NCI-H2227 treated with DMSO at 0.1 percent for 48 hours (cell line): ENCODE data around the gene KRTAP5-6.

Source experiments
- DNase-seq: peaks from one replicate; lab custom pipeline; 2025; lab: John Stamatoyannopoulos, UW

KRTAP5-6 gene

DNA sequence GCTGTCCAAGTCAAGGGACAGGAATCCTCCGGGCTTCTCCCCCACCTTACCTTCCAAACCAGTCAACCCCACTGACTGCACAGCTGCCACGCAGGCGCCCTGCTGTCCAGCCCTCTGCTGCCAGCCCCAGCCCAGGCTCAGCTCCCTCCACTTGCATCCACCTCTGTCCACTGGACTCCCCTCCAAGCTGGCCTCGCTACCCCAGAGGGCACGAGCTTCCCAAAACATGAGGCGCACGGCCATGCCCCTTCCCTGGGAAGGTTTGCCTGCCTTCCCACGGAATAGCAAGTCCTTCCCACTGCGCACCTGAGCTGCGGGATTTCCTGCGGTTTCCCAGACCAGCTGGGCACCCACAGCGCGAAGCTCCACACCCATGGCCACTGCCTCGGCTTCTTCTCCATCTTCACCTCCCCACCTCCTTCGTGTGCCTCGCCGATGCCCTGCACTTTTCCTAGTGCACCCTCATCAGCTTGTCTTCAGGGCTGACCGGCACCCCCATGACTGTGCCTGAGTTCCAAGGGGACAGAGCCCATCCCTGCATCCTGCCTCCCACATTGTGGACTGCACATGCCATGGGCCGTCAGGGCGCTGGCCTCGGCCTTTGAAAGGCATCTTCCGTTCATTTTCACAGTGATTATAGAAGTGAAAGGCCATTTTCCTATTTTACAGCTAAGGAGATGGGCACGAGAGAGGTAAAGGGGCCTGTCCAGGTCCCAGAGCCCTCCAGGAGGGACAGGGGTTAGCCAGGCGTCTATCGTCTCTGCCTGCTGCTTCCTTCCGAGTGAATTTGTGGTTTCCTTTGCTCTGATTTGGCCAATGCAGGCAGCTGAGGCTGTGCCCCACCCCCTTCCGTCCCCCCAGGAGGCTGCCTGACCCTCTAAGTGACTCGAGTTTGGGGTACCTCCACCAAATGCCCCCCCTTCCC lies 37.0 kb downstream of the KRTAP5-6 start:
- no peak for DNase-seq

DNA sequence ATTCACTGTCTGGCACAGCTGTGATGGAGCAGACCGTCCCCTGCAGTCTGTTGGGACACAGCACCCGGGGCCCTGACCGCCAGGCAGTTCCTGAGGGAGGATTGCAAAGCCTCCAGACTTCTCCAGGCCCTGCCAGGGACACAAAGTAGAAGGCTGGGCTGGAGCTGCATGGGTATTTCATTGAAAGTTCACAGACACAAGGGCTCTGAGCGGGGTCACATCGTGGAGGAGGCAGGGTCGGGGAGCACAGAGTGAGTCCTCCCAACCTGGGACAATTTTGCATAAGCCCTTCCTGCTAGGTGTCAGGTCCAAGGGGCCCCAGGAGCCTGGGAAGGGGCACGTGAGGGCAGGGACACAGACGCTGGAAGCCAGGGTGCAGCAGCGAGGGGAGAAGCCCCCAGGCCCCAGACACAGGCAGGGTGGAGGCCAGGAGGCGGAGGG lies 37.7 kb downstream of the KRTAP5-6 start:
- no peak for DNase-seq

DNA sequence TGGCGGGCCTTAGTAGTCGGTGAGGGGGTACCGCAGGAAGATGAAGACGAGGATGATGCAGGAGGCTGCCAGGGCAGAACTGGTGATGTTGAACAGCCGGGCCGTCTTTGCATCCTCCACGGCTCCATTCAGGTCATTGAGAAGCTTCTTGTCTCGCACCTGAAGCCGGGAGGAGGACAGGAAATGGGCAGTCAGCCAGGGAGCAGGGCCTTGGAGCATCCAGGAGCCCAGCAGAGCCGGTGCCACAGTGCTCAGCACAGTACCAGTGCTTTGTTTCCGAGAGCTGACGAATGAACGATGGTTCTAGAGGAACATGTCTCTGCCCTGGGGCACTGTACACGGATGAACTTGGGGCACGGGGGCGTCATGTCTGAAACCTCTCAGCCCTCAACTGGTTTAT lies 38.3 kb downstream of the KRTAP5-6 start:
- DNase-seq: no peak

DNA sequence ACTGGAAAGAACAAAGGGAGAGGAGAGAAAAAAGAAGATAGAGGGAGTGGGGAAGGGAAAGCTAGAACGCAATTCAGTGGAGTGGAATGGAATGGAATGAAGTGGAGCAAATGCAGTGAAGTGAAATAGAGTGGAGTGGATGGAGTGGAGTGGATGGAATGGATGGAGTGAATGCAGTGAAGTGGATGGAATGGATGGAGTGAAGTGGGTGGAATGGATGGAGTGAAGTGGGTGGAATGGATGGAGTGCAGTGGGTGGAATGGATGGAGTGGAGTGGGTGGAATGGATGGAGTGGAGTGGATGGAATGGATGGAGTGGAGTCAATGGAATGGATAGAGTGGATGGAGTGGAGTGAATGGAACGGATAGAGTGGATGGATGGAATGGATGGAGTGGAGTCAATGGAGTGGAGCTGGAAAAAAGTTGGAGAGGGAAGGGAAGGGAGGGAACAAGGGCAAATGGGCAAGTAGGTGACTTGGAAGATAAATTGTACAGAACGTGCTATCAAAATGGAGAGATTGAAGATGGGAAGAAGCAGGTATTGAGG lies 39.5 kb downstream of the KRTAP5-6 start:
- DNase-seq: no peak

DNA sequence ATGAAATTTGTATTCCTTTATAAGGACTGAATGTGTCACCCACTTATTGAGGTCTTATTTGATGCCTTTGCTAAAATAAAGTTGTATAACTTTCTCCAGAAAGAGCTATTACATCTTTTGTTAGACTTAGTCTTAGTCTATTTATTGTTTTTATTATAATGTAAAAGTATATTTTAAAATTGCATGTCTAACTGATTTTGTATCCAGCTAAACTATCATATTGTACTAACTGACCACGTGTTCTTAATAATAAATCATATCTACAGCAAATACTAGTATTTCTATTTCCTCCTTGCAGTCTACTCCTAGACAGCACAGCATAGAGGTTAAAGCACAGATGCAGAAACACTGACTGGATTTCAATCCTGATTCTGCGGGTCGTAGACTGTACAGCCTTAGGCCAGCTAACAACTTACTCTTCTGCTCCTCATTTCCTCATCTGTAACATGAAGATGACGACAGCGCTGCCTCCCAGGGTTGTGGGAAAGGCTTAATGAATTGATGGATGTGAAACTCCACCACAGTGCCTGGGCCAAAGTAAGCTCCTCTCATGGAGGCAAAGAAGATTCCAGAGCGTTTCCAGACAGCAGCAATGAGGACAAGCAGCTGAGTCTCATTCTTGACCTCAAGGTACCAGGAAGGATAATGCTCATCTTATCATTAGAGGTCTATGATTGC lies 40.2 kb downstream of the KRTAP5-6 start:
- DNase-seq: no peak

DNA sequence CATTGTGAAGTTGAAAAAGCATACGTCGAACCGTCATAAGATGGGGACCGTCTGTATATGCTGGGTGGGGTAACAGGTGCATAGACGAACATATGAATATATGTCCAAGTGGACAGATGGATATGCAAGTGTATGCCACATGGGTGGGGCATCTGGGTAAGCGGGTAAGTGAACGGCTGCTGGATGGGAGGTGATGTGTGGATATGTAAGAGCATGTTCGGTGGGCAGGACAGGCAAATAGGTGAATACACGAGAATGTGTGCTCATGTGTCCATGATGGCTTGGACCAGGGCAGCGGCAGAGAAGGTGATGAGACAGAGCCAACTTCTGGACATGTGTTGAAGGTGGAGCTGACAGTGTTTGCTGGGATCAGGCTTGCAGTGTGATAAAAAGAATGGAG lies 41.4 kb downstream of the KRTAP5-6 start:
- DNase-seq: no peak

DNA sequence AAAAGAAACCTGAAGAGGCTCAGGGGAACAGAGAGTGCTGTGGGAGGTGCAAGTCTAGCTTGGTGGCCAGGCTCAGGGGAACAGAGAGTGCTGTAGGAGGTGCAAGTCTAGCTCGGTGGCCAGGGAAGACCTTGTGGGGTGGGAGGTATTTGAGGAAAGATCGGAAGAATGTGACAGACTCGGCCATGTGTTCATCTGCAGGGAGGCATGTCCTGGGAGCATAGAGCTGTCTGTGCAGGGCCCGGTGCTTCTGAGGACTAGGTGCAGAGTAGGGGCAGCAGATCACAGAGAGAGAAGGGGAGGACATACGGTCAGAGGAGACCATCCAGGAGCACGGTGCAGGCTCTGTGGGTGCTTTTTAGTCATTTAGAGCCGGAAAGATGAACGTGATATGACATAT lies 42.6 kb downstream of the KRTAP5-6 start:
- no peak for DNase-seq

DNA sequence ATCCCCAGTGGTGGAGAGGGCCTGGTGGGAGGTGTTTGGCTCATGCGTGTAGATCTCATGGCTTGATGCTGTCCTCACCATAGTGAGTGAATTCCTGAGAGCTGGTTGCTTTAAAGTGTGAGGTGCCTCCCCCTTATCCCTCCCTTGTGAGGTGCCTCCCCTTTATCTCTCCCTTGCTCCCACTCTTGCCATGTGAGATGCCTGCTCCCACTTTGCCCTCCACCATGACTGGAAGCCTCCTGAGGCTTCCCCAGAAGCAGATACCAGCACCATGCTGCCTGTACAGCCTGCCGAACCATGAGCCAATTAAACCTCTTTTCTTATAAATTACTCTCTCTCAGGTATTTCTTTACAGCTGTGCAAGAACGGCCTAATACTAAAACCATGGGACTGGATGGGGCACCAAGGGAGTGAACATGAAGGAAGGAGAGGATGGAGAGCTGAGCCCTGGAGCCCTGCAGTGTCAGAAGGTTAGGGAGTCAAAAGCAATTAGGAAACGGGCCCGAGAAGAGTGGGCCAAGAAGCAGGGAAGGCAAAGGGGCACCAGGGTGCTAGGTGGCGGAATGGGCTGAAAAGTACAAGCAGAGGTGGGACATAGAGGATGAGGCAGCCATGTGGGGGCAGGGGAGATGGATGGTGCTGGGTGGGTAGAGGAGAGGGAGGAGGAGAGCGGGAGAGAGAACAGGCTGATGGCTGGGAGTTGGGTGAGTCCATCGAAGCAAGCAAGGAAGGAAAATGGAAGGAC lies 44.0 kb downstream of the KRTAP5-6 start:
- no peak for DNase-seq

DNA sequence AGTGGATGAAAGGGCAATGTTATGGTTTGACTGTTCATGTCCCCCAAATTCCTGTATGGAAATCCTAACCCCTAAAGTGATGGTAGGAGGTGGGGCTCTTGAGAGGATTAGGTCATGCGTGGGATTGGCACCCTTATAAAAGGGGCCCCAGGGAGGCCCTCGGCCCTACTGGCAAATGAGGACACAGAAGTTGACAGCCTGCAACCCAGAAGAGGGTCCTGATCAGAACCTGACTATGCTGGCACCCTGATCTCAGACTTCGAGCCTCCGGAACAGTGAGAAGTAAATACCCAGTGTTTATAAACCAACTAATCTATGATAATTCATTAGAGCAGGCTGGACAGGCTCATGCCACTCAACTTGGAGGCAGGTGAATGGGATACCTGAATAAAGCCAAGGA lies 44.7 kb downstream of the KRTAP5-6 start:
- DNase-seq: no peak

DNA sequence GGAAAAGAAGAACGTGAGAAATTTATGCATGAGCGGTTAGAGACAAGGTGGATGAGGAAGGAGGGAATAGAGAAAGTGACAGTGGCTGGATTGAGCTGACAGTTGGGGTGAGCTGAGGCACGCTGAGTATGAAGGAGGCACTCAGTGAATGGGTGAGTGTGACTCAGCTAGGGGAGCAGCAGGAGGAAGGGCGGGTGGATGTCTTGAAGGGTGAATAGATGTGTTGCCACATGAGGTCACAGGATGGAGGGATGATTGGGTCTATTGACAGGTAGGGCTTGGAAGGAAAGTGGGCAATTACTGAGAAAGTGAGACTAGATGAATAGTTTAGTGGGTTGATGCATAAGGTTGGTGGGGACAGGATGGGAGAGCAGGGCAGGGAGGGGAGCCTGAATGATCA lies 45.4 kb downstream of the KRTAP5-6 start:
- DNase-seq: no peak

DNA sequence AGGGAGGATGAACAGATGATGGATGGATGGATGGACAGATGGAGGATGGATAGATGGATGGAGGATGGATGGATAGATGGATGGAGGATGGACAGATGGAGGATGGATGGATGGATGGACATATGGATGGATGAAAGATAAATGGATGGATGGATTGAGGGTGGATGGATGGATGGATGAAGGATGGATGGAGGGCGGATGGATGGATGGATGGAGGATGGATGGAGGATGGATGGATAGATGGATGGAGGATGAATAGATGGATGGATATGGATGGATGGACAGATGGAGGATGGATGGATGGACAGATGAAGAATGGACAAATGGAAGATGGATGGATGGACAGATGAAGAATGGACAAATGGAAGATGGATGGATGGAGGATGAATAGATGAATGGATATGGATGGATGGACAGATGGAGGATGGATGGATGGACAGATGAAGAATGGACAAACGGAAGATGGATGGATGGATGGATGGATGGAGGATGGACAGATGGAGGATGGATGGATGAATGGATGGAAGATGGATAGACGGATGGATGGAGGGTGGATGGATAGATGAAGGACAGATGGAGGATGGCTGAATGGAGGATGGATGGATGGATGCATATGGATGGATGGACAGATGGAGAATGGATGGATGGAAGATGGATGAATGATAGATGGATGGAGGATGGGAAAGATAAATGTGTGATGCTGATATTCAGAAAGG lies 46.0 kb downstream of the KRTAP5-6 start:
- no peak for DNase-seq

DNA sequence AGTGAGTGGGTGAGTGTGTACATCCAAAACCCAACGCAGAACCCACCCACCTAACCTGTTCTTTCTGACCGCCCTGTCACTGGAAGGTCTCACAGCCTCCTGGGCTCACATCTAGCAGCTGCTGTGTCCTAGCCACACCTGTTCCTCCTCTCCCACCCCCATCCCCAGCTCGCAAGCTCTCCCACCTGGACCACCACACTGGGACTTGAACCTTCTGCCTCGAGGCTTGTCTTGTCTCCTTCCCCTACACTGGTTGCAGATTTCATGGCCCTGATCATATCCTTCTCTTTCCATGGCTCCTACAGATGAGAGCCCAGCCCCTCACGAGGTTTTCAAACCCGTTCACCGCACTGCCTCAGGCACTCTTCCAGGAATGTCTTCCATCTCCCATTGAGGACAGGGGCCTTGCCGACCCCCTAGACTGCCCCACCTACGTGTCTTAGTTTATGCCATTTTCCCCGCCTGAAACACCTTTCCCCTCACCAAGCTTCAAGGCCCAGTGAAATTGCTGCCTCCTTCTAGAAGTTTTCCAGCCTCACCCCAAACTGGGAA lies 46.7 kb downstream of the KRTAP5-6 start:
- no peak for DNase-seq

DNA sequence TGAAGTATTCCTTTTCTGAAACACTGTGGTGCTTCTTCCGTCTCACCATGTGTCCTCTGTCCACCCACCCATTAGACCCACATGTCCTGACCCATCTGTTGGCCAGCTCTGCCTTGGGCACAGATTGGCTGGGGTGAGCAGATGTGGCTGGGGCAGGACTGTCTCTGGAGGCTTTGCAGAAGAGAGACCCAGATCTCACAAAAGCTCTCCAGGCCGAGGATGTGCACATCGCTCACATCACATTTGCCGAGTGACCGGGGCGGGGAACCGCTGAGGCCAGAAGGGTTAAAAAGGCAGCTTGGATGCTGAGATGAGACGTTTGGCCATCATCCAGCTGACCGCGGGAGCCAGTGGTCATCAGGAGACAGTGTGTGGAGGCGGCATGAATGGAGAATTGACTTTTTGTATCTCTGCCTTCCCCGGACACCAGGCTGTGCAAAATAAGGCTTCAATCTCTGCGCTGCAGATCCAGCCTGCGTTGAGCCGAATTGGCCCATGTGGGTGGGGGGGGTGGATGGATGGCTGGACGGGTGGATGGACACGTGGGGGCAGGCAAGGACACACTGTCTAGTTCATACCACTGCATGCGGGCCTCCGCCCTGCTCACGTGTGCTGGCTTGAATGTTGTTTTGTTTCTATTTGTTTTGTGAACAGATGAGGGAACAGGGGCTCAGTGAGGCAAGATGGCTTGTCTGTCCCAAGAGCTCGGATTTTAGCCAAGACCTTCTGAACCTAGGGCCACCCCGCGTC lies 47.3 kb downstream of the KRTAP5-6 start:
- DNase-seq: no peak

DNA sequence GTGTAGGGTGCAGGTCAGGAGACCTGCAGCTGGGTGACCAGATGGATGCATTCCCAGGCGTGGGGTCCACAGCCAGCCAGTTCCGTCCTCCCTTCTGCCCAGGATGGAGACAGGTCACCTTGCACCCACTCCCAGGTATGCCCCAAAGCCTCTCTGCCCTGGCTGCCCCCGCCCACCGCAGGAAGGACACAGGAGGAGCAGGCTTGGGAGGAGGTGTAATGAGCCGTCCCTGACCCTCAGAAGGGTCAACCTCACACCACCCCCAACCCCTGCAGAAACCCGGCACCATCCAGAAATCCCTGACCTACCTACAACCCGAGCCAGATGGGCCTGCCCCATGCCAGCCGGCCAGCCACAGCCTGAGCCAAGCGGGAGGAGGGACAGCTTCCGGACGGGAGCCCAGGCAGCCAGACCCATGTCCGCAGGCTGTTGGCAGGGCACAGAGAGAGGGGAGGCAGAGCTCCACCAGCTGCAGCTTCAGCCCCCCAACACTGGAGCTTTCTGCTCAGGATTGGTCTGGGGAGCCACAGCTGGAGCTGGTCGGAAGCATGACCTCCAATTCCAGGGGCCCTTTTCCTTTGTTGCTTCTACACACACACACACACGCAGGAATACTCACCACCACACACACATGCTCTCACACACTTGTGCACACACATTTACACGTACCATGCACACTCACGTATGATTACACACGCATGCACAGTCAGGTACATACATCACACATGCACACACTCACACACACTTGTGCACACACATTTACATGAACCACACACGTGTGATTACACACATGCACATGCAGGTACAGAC lies 48.1 kb downstream of the KRTAP5-6 start:
- DNase-seq: no peak

DNA sequence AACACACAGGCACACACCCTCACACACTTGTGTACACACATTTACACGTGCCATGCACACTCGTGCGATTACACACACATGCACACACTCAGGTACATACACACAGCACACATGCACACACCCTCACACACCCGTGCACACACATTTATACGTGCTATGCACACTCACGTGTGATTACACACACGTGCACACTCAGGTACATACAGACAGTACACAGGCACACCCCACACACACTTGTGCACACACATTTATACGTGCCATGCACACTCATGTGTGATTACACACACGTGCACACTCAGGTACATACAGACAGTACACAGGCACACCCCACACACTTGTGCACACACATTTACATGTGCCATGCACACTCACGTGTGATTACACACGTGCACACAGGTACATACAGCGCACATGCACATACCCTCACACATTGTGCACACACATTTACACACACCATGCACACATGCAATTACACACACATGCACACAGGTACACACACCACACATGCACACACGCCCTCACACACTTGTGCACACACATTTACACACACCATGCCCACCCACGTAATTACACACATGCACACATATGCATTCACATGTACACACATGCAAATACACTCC lies 48.8 kb downstream of the KRTAP5-6 start:
- DNase-seq: no peak

DNA sequence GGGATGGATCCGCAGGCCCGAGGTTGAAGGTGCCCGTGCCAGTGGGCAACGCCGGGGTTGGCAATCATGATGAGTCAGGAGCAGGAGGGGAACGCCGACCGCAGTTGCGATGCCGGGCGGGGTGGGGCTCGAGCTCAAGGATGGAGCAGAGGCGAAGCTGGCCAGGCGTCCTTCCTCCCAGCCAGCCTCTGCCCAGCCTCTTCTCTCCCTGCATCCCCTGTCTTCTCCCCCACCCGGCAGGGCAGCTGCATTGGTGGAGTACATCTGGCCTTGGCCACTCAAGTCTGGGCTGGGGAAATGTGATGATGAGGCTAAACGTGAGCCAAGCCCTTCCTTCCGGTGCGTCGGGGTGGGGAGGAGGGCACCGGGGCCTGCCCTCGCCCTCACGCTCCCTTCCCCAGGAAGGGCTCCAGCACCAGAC lies 49.5 kb downstream of the KRTAP5-6 start:
- DNase-seq: no peak

DNA sequence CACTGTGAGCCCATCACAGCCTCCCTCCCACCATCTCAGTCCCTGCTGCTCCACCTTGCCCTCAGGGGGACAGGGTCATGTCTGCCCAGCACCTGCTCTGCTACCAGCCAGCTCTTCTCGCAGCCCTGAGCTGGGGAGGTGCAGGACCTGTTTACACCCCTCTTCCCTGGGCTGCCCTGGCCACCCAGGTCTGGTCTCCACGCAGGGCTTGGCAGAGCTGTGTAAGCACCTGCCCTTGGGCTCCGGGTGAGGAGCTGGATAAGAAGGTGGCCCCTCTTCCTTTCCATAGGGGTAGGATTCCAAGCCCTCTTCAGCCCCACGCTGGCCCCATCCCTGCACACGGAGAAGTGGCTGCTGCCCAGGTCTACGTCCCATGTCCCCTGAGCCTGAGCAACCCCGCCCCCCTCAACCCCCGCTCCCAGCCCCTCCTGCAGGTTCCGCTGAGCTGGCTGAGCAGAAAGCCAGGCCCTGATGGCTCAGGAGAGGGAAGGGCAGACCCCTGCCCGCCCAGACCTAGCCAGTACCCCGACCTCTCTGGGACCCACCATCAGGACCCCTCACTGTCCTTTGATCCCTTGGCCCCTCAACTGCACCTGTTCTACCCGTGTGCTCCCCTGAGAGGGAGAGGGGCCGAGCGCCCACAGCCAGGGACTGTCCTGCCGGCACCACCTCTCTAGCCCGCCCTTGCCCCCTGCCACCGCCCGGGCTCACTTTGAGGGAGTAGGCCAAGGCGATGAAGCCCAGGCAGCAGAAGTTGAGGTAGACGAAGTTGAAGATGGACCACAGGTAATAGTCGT lies 50.2 kb downstream of the KRTAP5-6 start:
- DNase-seq: no peak
